Prostate gland (tissue), 2 donors: ENCODE measurements around the gene CLIC3. TPM values are rescaled to one million over a fixed set of nuclear protein-coding genes. Genes with fewer than 3 reads are reported as not detected.

ENCODE experiments used
- DNase-seq: peaks from one replicate; pipeline ENCODE4 v3.0.0-alpha.2; 2019; ENCODE audit warnings: low spot score
- H3K27ac ChIP-seq, 2 donors: fragments of 200-600 bp; sonication (generic); 2 replicates each; pipeline ENCODE4 v1.5.1; 2017 to 2019
- H3K27me3 ChIP-seq: fragments of 200-600 bp; sonication (generic); replicated peaks from 2 replicates; pipeline ENCODE4 v1.5.1; 2019; ENCODE audit not compliant: insufficient read depth
- H3K36me3 ChIP-seq, 2 donors: fragments of 200-600 bp; sonication (generic); 1 replicate in 1 of 2; 2 replicates in 1 of 2; pipeline versions ENCODE4 v1.5.1 to v1.8.1; 2017 to 2019
- H3K4me1 ChIP-seq: fragments of 200-600 bp; sonication (generic); replicated peaks from 2 replicates; pipeline ENCODE4 v1.5.1; 2019
- H3K4me3 ChIP-seq, 2 donors: fragments of 200-600 bp; sonication (generic); 2 replicates each; pipeline ENCODE4 v1.5.1; 2017 to 2019
- H3K9me3 ChIP-seq: fragments of 200-600 bp; sonication (generic); 2 replicates; pipeline ENCODE4 v1.5.1; 2017
- POLR2A ChIP-seq: fragments of 450-650 bp; IDR thresholded peaks from one replicate; pipeline ENCODE4 v1.6.1; 2016; ENCODE audit warnings: antibody characterized with exemption, mild to moderate bottlenecking
- POLR2AphosphoS5 ChIP-seq: sonication (generic); formaldehyde crosslinking; IDR thresholded peaks from one replicate; pipeline ENCODE4 v1.6.1; 2017; ENCODE audit warnings: antibody characterized with exemption
- WGBS: methylation state at CpG from one replicate; pipeline ENCODE4 v1.1.5; 2018; 5-methylcytosine and 5-hydroxymethylcytosine counted together
- intact Hi-C: fragments of 100-400 bp; cut with DNase I; formaldehyde crosslinking; loops from one replicate; pipeline ENCODE4 v1.14.2; 2022
- total RNA-seq, 2 donors: library from RNA; depleted of rRNA; stranded (reverse); fragments of >200 nt; gene quantifications; one replicate each; pipeline ENCODE4 v1.1.0, GENCODE V29; 2016
- TF ChIP-seq, protein P1 (sequence below), 4 experiments: fragments of 200-600 bp in 2 of 4; fragments of 450-650 bp in 2 of 4; sonication (generic) in 2 of 4; IDR thresholded peaks; 1 replicate in 3 of 4; 2 replicates in 1 of 4; pipeline ENCODE4 v1.5.1; 2016 to 2019; ENCODE audit warnings: antibody characterized with exemption in 4 of 4, mild to moderate bottlenecking in 2 of 4, moderate library complexity in 2 of 4

The CLIC3 gene
- total RNA-seq, 2 donors from 2014 or later: 4.2 to 6.7 TPM

DNA sequence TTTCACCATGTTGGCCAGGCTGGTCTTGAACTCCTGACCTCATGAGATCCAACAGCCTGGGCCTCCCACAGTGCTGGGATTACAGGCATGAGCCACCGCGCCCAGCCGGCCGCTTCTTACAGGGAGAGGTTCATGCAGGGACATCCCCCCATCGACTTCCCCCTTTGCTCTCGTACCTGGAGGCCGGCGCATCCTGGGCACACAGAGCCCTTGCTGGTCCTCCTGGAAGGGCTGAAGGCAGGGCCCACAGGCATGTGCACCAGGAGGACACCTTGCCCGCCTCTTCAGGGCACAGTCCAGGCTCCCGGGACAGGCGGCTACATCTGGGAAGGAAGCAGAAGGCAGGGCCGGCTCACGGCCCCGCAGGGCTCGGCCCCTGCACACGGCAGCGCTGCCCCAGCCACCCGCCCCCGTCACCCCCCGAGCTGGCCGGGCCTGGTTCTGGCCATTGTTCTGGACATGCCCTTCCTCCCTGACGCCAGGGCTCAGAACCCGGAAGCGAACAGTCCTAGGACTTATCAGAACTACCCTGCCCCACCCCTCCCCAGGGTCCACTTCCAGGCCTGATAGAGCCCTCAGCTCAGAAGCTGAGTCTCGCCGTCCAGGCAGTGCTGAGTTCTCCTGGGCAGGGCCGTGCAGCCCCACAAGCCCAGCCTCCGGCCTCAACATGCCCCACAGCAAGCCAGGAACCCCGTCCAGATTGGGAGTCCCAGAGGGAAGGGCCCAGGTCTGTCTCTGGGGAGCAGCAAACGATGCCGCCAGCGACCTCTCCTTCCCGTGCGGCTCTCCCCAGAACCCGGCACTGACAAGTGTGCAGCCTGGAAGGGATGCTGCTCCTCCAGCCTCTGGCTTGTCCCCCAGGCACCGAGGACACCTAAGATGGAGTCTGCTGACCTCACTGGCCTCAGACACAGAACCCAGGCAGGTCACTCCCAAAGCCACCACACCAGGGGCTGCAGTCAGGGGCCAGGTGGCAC, 46.7 kb upstream of the CLIC3 start:
- Histone ChIP-seq H3K4me1 (peaks cover 32% of the 10 kb centered on the region), H3K36me3 (peaks cover 5 to 8% of the 10 kb centered on the region in 2 donors), H3K9me3 (no peaks in the 10 kb centered on the region), H3K27ac (peak overlapping the region; percentile 9 to 85), H3K27me3 (no peaks in the 10 kb centered on the region), H3K4me3 (peak overlapping the region in 1 of 2 donors; percentile 58)
- TF ChIP-seq POLR2A (no peak), POLR2AphosphoS5 (no peak)
- TF ChIP-seq, protein P1, sequence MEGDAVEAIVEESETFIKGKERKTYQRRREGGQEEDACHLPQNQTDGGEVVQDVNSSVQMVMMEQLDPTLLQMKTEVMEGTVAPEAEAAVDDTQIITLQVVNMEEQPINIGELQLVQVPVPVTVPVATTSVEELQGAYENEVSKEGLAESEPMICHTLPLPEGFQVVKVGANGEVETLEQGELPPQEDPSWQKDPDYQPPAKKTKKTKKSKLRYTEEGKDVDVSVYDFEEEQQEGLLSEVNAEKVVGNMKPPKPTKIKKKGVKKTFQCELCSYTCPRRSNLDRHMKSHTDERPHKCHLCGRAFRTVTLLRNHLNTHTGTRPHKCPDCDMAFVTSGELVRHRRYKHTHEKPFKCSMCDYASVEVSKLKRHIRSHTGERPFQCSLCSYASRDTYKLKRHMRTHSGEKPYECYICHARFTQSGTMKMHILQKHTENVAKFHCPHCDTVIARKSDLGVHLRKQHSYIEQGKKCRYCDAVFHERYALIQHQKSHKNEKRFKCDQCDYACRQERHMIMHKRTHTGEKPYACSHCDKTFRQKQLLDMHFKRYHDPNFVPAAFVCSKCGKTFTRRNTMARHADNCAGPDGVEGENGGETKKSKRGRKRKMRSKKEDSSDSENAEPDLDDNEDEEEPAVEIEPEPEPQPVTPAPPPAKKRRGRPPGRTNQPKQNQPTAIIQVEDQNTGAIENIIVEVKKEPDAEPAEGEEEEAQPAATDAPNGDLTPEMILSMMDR (IDR thresholded peaks at IDR 0.05): no peak
- intact Hi-C loops: no loop called here
- 84% methylated on average over 34 of the region's 36 CpGs for WGBS
- DNase-seq: no peak

DNA sequence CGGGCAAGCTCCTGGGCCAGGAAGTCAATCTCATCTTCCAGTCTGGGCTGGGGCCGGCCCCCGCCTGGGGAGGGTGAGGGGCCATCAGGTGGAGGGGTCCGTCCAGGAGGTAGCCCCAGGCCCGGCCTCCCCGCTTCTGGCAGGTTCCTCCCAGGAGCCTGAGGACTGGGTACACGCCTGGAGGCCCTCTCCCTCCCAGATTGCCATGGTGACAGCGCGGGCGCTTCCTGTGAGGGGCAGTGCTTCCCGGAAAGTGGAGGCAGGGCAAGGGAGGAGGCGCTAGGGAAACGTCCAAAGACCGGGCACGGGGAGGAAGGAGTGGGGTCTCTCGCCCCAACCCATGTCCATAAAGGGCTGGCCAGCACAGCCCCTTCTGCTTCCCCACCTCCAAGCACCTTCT, 44.8 kb upstream of the CLIC3 start:
- Histone ChIP-seq H3K4me3 (no peak overlapping the region), H3K36me3 (peaks cover 5 to 8% of the 10 kb centered on the region in 2 donors), H3K27ac (peak overlapping the region in 1 of 2 donors; percentile 17), H3K4me1 (peaks cover 17% of the 10 kb centered on the region), H3K9me3 (no peaks in the 10 kb centered on the region), H3K27me3 (no peaks in the 10 kb centered on the region)
- TF ChIP-seq POLR2A (no peak), POLR2AphosphoS5 (no peak)
- TF ChIP-seq, protein P1 (IDR thresholded peaks at IDR 0.05): no peak
- WGBS: 61% methylated on average over 12 of the region's 16 CpGs
- no peak for DNase-seq
- intact Hi-C loops: no loop called here

DNA sequence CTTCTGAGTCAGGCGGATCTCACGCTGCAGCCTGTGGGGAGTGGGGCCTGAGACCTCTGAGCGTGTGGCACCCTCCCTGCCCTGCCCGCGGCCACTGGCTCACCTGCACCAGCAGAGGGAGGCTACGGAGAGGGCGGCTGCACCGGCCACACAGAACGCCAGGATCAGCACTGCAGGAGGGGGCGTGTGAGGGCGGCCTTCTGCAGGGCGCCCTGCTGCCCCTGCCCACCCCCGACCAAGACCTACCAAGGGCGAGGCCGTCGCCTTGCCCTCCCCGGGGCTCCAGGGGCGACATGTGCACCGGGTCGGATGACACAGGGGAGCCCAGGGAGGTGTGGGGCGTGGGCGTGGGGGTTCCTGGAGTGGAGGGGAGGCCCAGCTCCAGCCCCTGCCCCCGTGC, 44.2 kb upstream of the CLIC3 start:
- 88% methylated on average over 23 of the region's 23 CpGs for WGBS
- TF ChIP-seq POLR2A: no peak
- TF ChIP-seq POLR2AphosphoS5: no peak
- TF ChIP-seq, protein P1 (IDR thresholded peaks at IDR 0.05): no peak
- intact Hi-C loops: no loop called here
- H3K36me3 ChIP-seq: peaks cover 5 to 8% of the 10 kb centered on the region in 2 donors
- DNase-seq: no peak
- no peaks in the 10 kb centered on the region for H3K9me3 ChIP-seq
- no peak overlapping the region for H3K27ac ChIP-seq
- no peak overlapping the region for H3K4me3 ChIP-seq
- no peaks in the 10 kb centered on the region for H3K27me3 ChIP-seq
- peaks cover 17% of the 10 kb centered on the region for H3K4me1 ChIP-seq

DNA sequence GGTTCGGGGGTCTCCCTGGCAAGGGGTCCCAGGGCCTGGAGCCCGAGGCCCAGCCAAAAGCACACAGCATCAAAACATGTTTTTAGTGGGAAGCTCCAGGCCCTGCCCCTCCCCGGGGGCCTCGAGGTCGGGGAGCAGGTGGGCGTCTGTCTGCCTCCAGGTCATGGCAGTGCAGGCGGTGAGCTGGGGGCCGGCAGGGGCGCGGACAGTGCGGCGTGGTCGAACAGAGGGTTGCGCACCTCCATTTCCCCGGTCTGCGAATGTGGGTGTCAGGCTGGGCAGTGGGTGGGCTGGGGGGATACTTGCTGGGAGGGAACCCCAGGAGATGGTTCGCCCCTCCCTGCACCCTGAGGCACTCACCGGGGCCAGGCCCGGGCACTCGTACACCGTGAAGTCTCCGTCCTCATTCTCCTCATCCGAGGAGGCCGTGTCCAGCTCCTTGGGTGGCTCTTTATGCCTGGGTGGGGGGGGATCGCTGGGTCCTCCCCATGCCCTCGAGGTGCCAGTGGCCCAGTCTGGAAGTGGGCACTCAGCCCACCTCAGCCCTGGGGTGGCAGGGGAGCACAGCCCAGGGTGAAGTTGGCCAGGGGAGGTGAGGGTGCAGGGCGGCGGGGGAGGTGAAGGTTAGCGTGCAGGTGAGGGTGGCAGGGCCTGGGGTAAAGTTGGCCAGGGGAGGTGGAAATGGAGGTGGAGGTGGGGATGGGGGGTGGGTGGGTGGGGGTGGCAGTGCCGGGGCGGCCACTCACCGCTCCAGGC, 43.4 kb upstream of the CLIC3 start:
- H3K27ac ChIP-seq: no peak overlapping the region
- intact Hi-C loops: loop anchor here (5.0 kb wide), 2 partner anchors 197 to 252 kb away; partner anchors contain the start of gene AJM1
- peaks cover 5 to 8% of the 10 kb centered on the region in 2 donors for H3K36me3 ChIP-seq

More for the DNA sequence above, 43.4 kb upstream of the CLIC3 start:
- no peaks in the 10 kb centered on the region for H3K9me3 ChIP-seq
- TF ChIP-seq, protein P1 (IDR thresholded peaks at IDR 0.05): no peak
- no peak for TF ChIP-seq POLR2A
- TF ChIP-seq POLR2AphosphoS5: no peak
- H3K27me3 ChIP-seq: no peaks in the 10 kb centered on the region
- DNase-seq: no peak
- WGBS: 92% methylated on average over 32 of the region's 32 CpGs
- peaks cover 13% of the 10 kb centered on the region for H3K4me1 ChIP-seq
- no peak overlapping the region for H3K4me3 ChIP-seq
